Hematopoietic multipotent progenitor cell treated with erythropoietin and hydrocortisone succinate and interleukin-3 and kit ligand, for 17 days (in vitro differentiated cells): ENCODE measurements around the gene VAMP2.

Source experiments
- DNase-seq: peaks from one replicate; pipeline ENCODE4 v3.0.0-alpha.2; 2015; ENCODE audit warnings: low spot score

The VAMP2 gene

GRCh38 chr17:8142887-8143580 lies 19.7 kb downstream of the VAMP2 start:
- DNase-seq, result no peak

DNA sequence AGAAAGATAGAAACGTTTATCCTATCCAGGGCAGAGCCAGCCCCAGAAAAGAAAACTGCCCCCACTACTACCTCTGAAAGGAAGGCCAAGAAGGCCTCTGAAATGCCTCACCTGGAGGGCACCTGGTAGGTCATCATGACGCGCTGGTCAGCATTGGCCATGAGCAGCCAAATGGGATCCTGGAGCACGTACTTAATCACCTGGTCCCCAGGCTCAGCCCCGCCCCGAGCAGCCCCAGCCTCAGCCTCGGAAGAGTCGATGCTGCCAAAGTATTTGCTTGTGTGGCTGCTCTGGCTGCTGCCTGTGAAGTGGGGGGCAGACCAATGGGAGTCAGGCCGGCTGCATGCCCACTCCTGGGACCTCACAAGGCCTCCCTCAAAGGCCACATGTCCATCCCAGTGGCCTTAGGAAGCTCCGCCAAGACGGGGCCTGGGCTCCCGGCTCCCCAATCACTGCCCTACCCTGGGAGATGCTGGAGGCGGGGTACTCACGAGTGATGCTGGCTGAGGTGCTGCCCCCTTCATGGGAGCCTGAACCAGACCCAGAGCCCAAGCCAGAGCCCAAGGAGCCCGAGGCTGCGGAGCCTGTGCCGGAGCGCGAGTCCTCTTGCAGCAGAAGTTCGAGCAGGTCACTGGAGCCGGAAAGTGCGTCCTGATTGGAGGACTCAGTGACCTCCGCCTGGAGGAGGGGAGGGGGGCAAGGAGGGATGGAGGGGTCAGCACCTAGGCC lies 20.4 kb downstream of the VAMP2 start:
- DNase-seq, result no peak

DNA sequence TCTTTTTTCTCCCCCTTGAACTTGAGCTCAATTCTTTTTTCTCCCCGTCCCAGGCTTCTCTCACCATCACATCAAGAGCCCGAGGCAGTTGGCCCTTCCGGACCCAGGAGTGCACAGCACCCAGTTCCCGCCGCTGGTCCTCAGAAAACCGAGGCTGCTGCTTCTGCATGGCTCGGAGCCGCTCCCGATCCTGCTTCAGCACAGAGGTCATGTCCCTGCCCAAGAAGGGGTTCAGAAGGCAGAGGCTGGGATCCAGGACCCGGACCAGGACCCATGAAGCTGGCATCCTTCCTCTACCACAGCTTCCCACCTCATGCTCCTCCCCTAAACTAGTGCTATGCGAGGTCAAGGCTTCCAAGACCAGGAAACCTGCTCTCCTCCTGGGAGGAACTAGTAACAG lies 21.0 kb downstream of the VAMP2 start:
- no peak for DNase-seq

GRCh38 chr17:8141045-8141444 lies 21.7 kb downstream of the VAMP2 start:
- no peak for DNase-seq

DNA sequence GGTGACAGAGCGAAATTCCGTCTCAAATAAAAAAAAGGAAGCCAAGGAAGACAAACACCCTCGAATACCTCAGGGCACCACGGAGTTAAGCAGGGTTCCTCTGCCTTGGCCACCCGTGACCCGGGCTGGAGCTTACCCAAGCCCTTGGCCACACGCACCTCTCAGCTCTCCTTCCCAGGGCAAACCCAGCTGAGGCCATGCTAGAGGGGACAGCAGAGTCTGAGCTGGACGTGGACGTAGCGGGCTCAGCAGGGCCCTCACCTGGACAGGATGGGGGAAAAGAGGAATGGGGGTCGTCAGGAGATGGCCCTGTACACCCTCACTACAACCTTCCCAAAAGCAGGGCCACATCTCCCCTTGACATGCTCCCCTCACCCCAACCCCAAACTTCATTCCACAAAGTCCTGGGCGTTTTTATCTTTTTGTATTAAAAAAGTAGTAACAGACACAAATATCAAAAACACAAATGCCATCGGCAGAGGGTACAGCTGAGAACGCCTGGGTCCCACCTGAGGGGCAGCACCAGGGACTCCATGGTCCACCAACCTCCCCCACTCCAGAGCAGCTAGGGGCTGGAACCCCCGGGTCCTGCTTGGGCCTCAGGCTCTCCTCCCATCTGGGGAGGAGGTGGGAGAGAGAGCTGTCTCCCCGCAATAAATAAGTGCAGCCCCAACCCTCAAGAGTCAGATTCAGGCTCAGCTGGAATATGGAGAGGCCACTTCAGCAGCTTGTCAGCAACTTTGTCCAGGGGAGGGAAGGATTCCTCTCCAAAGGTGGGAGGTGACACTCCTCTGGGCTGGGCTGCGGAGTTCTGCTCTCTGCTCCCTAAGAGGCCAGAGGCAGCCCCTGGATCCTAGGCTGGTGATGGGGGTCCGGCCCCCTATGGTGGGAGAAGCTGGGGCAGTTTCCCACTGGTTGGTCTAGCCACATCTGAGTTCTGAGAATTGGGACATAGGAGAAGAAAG lies 22.4 kb downstream of the VAMP2 start:
- no peak for DNase-seq

DNA sequence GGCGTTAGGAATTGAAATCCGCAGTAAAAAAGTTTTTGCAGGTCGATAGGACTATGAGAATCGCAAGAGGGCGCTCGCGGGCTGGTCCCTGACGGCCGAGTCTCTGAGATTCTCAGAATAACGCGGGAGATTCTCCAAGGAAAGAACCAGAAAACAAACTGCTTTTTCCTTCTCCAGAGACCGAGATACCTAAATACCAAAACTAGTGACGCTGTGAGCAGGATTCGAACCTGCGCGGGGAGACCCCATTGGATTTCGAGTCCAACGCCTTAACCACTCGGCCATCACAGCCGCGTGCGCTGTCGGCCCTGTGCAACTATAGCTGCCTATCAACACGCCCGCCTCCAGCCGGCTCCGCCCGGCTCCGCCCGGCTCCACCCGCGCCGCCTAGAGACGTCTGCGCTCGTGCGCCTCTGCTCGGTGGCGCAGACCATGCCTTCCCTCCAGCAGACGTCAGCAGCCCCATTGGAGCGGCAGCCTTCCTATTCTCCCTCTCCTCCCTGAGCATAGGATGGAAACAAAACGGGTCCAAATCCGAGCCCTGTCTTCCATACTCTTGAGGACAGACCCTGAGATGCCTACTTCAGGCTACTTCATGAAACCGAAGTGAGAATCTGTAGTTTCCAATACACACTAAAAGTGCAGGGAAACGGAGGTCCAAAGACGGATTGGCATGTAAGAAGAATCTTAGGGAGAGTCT lies 23.9 kb downstream of the VAMP2 start:
- peak; percentile 94 for DNase-seq

DNA sequence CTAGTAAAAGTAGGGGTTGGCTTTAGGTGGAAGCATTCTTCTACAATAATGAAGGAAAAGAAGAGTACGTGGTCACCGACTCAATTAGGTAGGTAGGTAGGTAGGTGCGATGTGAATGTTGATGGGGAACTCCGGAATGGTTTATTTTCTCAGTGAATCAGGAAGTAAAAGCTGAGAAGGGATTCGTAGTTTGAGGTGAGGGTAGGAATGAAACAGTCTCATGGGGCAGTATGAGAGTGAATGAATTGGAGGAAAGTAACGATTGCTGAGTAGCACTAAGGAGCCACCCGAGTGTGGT lies 24.4 kb downstream of the VAMP2 start:
- no peak for DNase-seq

- no peak for DNase-seq
Observed at GRCh38 chr17:8137645-8138373, 24.9 kb downstream of the VAMP2 start.

DNA sequence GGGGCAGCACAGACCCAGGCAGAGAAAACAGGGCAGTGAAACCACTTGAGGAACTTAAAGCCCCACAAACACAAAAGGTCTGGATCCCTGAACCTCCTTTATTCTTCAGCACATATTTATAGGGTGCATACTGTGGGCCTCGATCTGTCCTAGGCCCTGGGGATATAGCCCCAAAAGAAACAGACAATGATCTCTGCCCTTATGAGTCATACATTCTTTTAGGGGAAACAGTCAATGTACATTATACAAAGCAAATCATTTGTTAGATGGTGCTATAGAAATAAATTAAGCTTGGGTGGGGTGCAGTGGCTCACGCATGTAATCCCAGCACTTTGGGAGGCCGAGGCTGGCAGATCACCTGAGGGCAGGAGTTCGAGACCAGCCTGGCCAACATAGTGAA lies 28.8 kb downstream of the VAMP2 start:
- no peak for DNase-seq

DNA sequence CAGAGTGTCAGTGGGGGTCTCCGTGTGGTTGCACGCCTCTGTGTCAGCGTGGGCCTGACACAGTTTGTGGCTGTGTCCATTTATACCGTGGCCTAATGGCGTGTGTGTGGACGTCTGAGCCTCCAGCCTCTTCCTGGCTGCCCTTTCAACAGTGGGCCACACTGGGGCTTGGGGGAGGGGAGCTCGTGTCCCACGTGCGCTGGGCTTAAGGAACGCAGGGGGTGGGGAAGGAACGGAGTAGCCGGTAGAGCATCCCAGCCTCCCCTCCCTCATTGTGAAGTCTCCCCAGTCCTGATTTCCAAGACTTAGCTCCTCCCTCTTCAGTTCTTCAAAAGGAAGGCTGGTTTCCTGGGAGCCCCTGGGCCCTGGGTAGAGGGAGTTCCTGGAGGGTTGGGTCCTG lies 29.3 kb downstream of the VAMP2 start:
- DNase-seq, result no peak

- no peak for DNase-seq
Observed at GRCh38 chr17:8131844-8132441, 30.8 kb downstream of the VAMP2 start.

- DNase-seq, result no peak
Observed at GRCh38 chr17:8128125-8128784, 34.5 kb downstream of the VAMP2 start.

- no peak for DNase-seq
Observed at GRCh38 chr17:8126491-8127066, 36.2 kb downstream of the VAMP2 start.

DNA sequence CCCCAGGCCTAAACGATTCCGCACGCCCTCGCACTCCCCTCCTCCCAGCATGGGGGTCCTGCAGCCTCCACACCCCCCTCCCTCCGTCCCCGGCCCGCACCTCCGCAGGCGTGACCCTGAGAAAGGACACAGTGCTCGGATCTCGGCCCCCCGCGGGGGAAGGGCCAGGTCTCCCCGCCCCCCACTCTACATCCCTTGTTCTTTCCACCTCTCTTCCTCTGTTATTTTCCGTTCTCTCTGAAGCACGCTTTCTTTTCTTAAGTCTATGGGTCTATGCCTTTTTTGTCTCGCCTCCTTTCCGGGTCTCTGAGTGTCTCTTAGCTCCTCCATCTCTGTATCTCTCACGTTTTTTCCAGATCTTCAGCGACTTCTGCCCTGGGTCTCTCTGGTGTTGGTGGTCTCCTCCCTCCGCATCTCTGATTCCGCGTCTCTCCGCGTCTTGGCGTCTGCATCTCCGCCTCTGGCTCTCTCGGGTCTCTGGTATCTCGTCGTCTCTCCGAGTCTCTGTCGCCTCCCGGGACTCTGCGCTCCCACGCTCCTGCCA lies 36.7 kb downstream of the VAMP2 start:
- DNase-seq, result no peak

- DNase-seq, result peak; percentile 75
Observed at GRCh38 chr17:8125154-8125946, 37.4 kb downstream of the VAMP2 start.

DNA sequence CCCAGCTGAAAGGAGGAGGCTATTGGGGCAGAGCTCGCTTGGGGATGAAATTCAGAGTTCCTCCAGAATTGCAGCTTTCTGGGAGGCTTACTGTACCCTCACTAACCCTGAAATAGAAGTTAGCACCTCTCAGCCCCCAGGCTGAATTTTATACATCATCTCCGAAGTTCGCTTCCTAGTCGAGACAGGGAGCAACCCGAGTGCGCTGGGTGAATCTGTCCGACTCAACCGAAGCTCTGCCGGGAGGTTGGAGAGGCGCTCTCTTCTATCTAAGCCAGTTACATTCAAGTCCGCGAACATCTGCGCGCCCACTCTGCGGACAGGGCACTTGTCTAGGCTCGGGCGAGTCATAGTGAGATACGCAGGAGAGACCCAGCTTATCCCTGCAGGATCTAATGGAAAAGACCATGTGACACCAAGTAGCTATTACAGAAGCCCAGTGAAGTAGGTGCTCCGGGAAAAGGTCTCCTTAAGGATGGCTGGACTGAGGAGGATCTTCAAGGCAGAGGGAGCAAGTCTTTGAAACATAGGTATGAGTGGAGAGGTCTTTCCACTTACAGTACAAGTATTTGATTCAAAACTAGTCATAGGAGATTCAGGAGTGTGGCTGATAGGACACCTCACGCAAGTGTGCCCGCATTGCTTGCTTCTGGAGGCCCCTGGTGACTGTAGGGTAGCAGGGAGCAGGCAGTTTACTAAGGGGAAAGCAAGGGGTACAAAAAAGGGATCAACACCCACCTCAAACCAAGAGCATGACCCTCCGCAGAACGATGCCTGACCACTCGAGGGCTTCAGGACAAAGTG lies 38.2 kb downstream of the VAMP2 start:
- no peak for DNase-seq

DNA sequence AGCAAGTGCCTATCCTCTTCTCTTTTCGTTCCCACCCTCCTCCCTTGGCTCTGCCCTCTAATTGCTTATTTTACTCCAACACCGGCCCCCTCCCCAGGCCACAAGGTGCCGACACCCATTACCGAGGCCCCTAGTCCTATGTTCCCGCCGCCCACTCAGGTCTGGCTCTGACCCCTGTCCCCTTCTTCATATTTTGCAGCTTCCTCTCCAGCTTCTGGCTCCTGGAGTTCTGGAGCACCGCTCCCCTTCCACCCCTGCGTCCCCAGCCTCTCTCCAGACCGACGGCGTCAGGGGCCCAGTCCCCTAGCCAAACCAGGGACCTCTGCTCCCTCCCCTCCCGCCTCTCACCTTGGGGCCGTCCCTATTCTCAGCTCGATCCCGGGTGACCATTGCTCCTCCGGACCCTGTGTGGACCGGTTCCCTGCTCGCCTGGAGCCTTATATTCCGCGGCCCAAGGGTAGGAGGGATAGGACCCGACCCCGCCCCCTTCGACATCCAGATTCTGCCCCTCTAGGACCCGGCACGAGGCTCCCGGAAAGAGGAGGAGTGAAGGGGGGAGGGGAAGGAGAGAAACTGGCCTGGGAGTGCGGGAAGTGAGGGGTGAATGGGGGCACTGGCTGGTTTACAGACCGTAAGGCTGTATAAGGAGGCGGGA lies 38.9 kb downstream of the VAMP2 start, which contains the start of gene HES7:
TSS of gene HES7 (minus strand) at position 412 of the 655 bp plus-strand sequence. CDS start at position 390, 22 bp downstream.
- no peak for DNase-seq
